A673 (cell line): Measurements from ENCODE around the gene ACOXL. TPM values are rescaled to one million over a fixed set of nuclear protein-coding genes. Genes with fewer than 3 reads are reported as not detected.

Experiments used
- BruUV-seq: library from RNA; stranded (reverse); fragments of 400-500 nt; replicated peaks from 2 replicates; lab custom pipeline; 2021; lab: Mats Ljungman, UMichigan
- CTCF ChIA-PET: fragments of 300-600 bp; sonication (Branson Sonifier 250); formaldehyde crosslinking; loops from one replicate; lab custom pipeline; 2022; ENCODE audit warnings: antibody characterized with exemption; lab: Charles Lee
- POLR2A ChIA-PET: fragments of 300-600 bp; sonication (Branson Sonifier 250); formaldehyde crosslinking; loops from one replicate; lab custom pipeline; 2022; ENCODE audit warnings: antibody characterized with exemption; ENCODE audit not compliant: low non-redundant PET; lab: Charles Lee
- DNase-seq: peaks from one replicate; pipeline ENCODE4 v3.0.0-alpha.2; 2015; ENCODE audit warnings: low spot score
- H3K27ac ChIP-seq: fragments of 200-600 bp; sonication (generic); 2 replicates; pipeline ENCODE4 v1.5.1; 2016; ENCODE audit warnings: mixed run types, low read depth, mild to moderate bottlenecking, mixed read lengths, antibody characterized with exemption, low read length; ENCODE audit not compliant: poor library complexity, severe bottlenecking
- H3K27me3 ChIP-seq: fragments of 200-600 bp; sonication (generic); replicated peaks from 2 replicates; pipeline ENCODE4 v1.6.1; 2017; ENCODE audit warnings: mixed run types, low read depth, mild to moderate bottlenecking, mixed read lengths, antibody characterized with exemption, low read length; ENCODE audit not compliant: insufficient read depth, poor library complexity
- H3K36me3 ChIP-seq: fragments of 200-600 bp; sonication (generic); 2 replicates; pipeline ENCODE4 v1.6.1; 2016; ENCODE audit warnings: mixed run types, mild to moderate bottlenecking, mixed read lengths, antibody characterized with exemption, low read length; ENCODE audit not compliant: insufficient read depth, poor library complexity, severe bottlenecking
- H3K4me1 ChIP-seq: fragments of 200-600 bp; sonication (generic); 2 replicates; pipeline ENCODE4 v1.6.1; 2017; ENCODE audit warnings: mixed run types, mild to moderate bottlenecking, mixed read lengths, antibody characterized with exemption, low read length; ENCODE audit not compliant: insufficient read depth, poor library complexity, severe bottlenecking
- H3K4me3 ChIP-seq: fragments of 200-600 bp; sonication (generic); 2 replicates; pipeline ENCODE4 v1.5.1; 2016; ENCODE audit warnings: low read depth, mixed run types, mild to moderate bottlenecking, mixed read lengths, low read length; ENCODE audit not compliant: poor library complexity, severe bottlenecking
- H3K9me3 ChIP-seq: fragments of 200-600 bp; sonication (generic); 2 replicates; pipeline ENCODE4 v1.6.1; 2016; ENCODE audit warnings: mixed run types, low read depth, mild to moderate bottlenecking, mixed read lengths, antibody characterized with exemption, low read length; ENCODE audit not compliant: poor library complexity, severe bottlenecking
- CTCF ChIP-seq: fragments of 300-800, 200-600 bp; sonication (generic); conservative IDR thresholded peaks from 2 replicates; pipeline ENCODE4 v1.5.1; 2017; ENCODE audit warnings: low read depth, mild to moderate bottlenecking, antibody characterized with exemption, low read length, moderate library complexity, mixed read lengths
- EZH2 ChIP-seq: fragments of 200-600 bp; sonication (generic); IDR thresholded peaks from 2 replicates; pipeline ENCODE4 v1.6.1; 2017; ENCODE audit warnings: borderline replicate concordance, low read depth, mild to moderate bottlenecking, mixed read lengths, antibody characterized with exemption, low read length; ENCODE audit not compliant: poor library complexity, severe bottlenecking
- intact Hi-C: fragments of 100-400 bp; cut with micrococcal nuclease; formaldehyde crosslinking; loops from one replicate; pipeline ENCODE4 v1.10.0; 2022; ENCODE audit not compliant: unreplicated experiment
- total RNA-seq: library from RNA; stranded (reverse); gene quantifications from 2 replicates; pipeline ENCODE4 v1.2.3, GENCODE V29; 2021

The ACOXL gene
- total RNA-seq, 1 experiment from 2014 or later, result not detected

GRCh38 chr2:110794951-110795350, 62.6 kb downstream of the ACOXL start:
- intact Hi-C loops, result no loop called here
- TF ChIP-seq CTCF (no peak), EZH2 (no peak)
- Histone ChIP-seq H3K27me3 (peaks cover 73% of the 10 kb centered on the region), H3K4me1 (no peaks in the 10 kb centered on the region), H3K4me3 (no peak overlapping the region), H3K9me3 (no peaks in the 10 kb centered on the region), H3K36me3 (no peaks in the 10 kb centered on the region), H3K27ac (no peak overlapping the region)
- BruUV-seq, result no TSS peak
- DNase-seq, result no peak
- POLR2A ChIA-PET, result no interaction called here
- CTCF ChIA-PET, result no interaction called here

DNA sequence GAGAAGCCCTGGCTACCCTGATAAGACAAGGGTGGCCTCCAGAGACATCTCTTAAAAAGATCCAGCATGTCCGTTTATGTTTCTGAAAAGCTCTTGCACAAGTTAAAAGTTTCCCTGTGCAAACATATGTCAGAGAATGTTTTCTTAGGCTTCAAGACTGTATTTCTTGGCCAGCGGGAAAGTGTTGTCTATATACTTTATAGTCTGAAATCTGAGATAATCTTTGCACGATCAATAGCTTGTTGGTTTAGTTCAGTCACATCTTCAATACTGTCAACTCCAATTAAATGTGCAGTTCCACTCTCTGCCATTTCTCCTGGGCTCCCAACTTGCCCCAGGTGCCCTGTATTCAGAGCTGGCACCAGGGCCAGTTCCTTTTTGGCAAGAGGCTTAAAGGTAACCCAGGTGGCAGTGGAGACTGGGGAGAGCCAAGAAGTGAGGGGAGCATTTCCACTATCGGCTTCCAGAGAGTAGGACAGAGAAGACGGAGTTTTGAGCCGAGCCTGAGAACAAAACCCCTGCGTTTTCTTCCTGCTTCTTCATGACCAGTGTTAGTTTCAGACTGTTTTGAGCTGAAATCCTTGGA, 64.4 kb downstream of the ACOXL start:
- no peaks in the 10 kb centered on the region for H3K36me3 ChIP-seq
- TF ChIP-seq EZH2 (no peak), CTCF (no peak)
- no TSS peak for BruUV-seq
- no peaks in the 10 kb centered on the region for H3K9me3 ChIP-seq
- H3K4me3 ChIP-seq, result no peak overlapping the region
- ChIA-PET CTCF (no interaction called here), POLR2A (no interaction called here)
- intact Hi-C loops, result no loop called here
- no peaks in the 10 kb centered on the region for H3K4me1 ChIP-seq
- H3K27me3 ChIP-seq, result peaks cover 63% of the 10 kb centered on the region
- H3K27ac ChIP-seq, result no peak overlapping the region
- no peak for DNase-seq

- Histone ChIP-seq H3K36me3 (no peaks in the 10 kb centered on the region), H3K27ac (no peak overlapping the region), H3K27me3 (peaks cover 58% of the 10 kb centered on the region), H3K9me3 (no peaks in the 10 kb centered on the region), H3K4me3 (no peak overlapping the region), H3K4me1 (no peaks in the 10 kb centered on the region)
- ChIA-PET POLR2A (no interaction called here), CTCF (no interaction called here)
- DNase-seq, result no peak
- intact Hi-C loops, result no loop called here
- TF ChIP-seq CTCF (no peak), EZH2 (no peak)
- BruUV-seq, result no TSS peak
Observed at GRCh38 chr2:110799376-110799775, 67.0 kb downstream of the ACOXL start.
